Measurements from ENCODE around the gene DENND1A.

DNA sequence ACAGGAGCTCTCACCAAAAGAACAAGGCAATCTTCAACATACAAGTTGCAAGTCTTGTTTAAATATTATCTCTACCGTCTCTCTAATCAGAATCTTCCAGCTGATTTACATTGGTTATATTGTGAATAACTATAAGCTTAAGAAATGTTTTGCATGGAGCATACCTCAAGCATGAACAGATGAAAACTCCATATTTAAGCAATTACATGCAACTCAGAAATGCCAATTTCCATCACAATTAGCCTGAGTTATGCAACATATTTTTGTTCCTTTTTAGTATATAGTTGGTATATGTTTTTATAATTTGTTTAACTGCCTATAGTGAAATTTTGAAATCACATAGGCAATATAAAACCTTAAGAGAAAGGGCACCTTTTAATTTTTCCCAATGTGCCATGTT is 142.5 kb downstream of the DENND1A start:
- TF ChIP-seq YY1 (IDR thresholded peaks at IDR 0.05; ENCODE audit: insufficient read depth, insufficient read length): no peak
- TF ChIP-seq SUZ12 (IDR thresholded peaks at IDR 0.05; ENCODE audit: extremely low read depth, insufficient read depth, insufficient read length): no peak
- TF ChIP-seq ZNF274 (IDR thresholded peaks at IDR 0.05; ENCODE audit: low read depth, low read length): no peak

Data from NT2/D1 (cell line).